OCI-LY7 (cell line): ENCODE data around the gene PACSIN3. TPM values are rescaled to one million over a fixed set of nuclear protein-coding genes. Genes with fewer than 3 reads are reported as not detected.
"Not testable (repeated sequence)": the region's sequence is repeated elsewhere in the genome, so short reads cannot be mapped to it uniquely, and the experiment has no call there.

Experiments
- BruUV-seq: library from RNA; stranded (reverse); fragments of 400-500 nt; replicated peaks from 2 replicates; lab custom pipeline; 2021; lab: Mats Ljungman, UMichigan
- CTCF ChIA-PET: fragments of 300-600 bp; sonication (Branson Sonifier 250); formaldehyde crosslinking; loops from one replicate; lab custom pipeline; 2022; ENCODE audit warnings: antibody characterized with exemption; ENCODE audit not compliant: unreplicated experiment; lab: Charles Lee
- POLR2A ChIA-PET: fragments of 300-600 bp; sonication (Branson Sonifier 250); formaldehyde crosslinking; loops from one replicate; lab custom pipeline; 2022; ENCODE audit warnings: antibody characterized with exemption; lab: Charles Lee
- DNase-seq: peaks from one replicate; pipeline ENCODE4 v3.0.0-alpha.2; 2015; ENCODE audit warnings: low spot score
- H2AFZ ChIP-seq: fragments of 200-600 bp; sonication (generic), shearing (Covaris generic); 2 replicates; pipeline ENCODE4 v1.6.1; 2014; ENCODE audit warnings: mild to moderate bottlenecking, antibody characterized with exemption, low read length, moderate library complexity
- H3K27ac ChIP-seq: fragments of 200-600 bp; sonication (generic); 2 replicates; pipeline ENCODE4 v1.5.1; 2014; ENCODE audit warnings: mixed run types, low read depth, mild to moderate bottlenecking, moderate library complexity, low read length, inconsistent platforms; ENCODE audit not compliant: poor library complexity, severe bottlenecking
- H3K36me3 ChIP-seq: fragments of 200-600 bp; sonication (generic); 2 replicates; pipeline ENCODE4 v1.6.1; 2014; ENCODE audit warnings: mild to moderate bottlenecking, antibody characterized with exemption, low read length, moderate library complexity, mixed read lengths; ENCODE audit not compliant: insufficient read depth
- H3K4me1 ChIP-seq: fragments of 200-600 bp; sonication (generic); 2 replicates; pipeline ENCODE4 v1.5.1; 2014; ENCODE audit warnings: mild to moderate bottlenecking, low read length; ENCODE audit not compliant: insufficient read depth, poor library complexity, severe bottlenecking
- H3K4me2 ChIP-seq: fragments of 200-600 bp; sonication (generic); 2 replicates; pipeline ENCODE4 v1.6.1; 2014; ENCODE audit warnings: mild to moderate bottlenecking, low read length
- H3K4me3 ChIP-seq: fragments of 200-600 bp; sonication (generic); 2 replicates; pipeline ENCODE4 v1.5.1; 2014; ENCODE audit warnings: mild to moderate bottlenecking, low read depth, low read length; ENCODE audit not compliant: poor library complexity, severe bottlenecking
- H3K79me2 ChIP-seq: fragments of 200-600 bp; sonication (generic); 2 replicates; pipeline ENCODE4 v1.6.1; 2016; ENCODE audit warnings: low read depth, mild to moderate bottlenecking, low read length, moderate library complexity, mixed read lengths; ENCODE audit not compliant: insufficient read depth
- H3K9me2 ChIP-seq: fragments of 200-600 bp; sonication (generic); 2 replicates; pipeline ENCODE4 v1.6.1; 2016; ENCODE audit warnings: mild to moderate bottlenecking, low read length, mixed read lengths; ENCODE audit not compliant: insufficient read depth
- H3K9me3 ChIP-seq: fragments of 200-600 bp; sonication (generic); 2 replicates; pipeline ENCODE4 v1.6.1; 2014; ENCODE audit warnings: mild to moderate bottlenecking, mixed run types, low read length, mixed read lengths
- H4K20me1 ChIP-seq: fragments of 200-600 bp; sonication (generic); 2 replicates; pipeline ENCODE4 v1.6.1; 2014; ENCODE audit warnings: mild to moderate bottlenecking, antibody characterized with exemption, low read length, moderate library complexity, mixed read lengths; ENCODE audit not compliant: insufficient read depth
- CTCF ChIP-seq: fragments of 200-600 bp; sonication (generic); conservative IDR thresholded peaks from 2 replicates; pipeline ENCODE4 v1.5.1; 2014; ENCODE audit warnings: mild to moderate bottlenecking, antibody characterized with exemption, low read length, moderate library complexity, mixed read lengths
- EZH2phosphoT487 ChIP-seq: fragments of 200-600 bp; sonication (generic); IDR thresholded peaks from 2 replicates; pipeline ENCODE4 v1.6.1; 2018; ENCODE audit warnings: low read depth, borderline replicate concordance, mild to moderate bottlenecking, mixed run types, antibody characterized with exemption, low read length, moderate library complexity, mixed read lengths
- intact Hi-C: fragments of 100-400 bp; cut with micrococcal nuclease; formaldehyde crosslinking; loops from one replicate; pipeline ENCODE4 v1.10.0; 2022; ENCODE audit not compliant: unreplicated experiment
- total RNA-seq, 2 experiments: library from RNA; depleted of rRNA in 1 of 2; stranded (reverse); fragments of >200 nt in 1 of 2; shearing (Covaris generic) in 1 of 2; gene quantifications; 2 replicates each; pipeline ENCODE4 v1.2.3, GENCODE V29; 2014 to 2022

Gene PACSIN3
- total RNA-seq, 2 experiments from 2014 or later: not detected

DNA sequence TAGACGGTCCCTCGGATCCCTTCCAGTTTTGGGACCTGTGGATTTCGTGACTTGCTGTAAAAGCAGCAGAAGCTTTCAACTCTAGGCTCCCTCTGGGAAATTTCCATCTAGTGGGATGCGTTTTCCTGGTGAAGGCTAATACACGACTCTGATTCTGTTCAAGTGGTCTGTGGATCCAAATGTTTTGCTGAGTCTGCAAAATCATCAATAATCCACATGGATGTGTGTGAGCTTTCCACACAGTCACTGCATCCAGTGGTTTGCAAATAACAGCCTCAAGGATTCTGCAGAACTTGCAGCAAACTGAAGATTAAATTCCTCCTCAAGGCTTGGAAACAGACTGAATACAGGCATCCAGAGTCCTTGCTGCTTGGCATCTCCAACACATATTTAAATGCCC is 16.3 kb upstream of the PACSIN3 start:
- Histone ChIP-seq H3K9me2 (no peaks in the 10 kb centered on the region), H3K36me3 (no peaks in the 10 kb centered on the region), H3K4me1 (no peaks in the 10 kb centered on the region), H3K4me3 (no peak overlapping the region), H2AFZ (no peak overlapping the region), H3K27ac (no peak overlapping the region), H4K20me1 (no peaks in the 10 kb centered on the region), H3K4me2 (no peak overlapping the region), H3K79me2 (no peaks in the 10 kb centered on the region), H3K9me3 (no peaks in the 10 kb centered on the region)
- ChIA-PET POLR2A (interaction anchor here (0.6 to 1.2 kb wide), 3 partner anchors 13 to 734 kb away, joined by 3 read pairs; partner anchors contain the start of gene DDB2), CTCF (no interaction called here)
- DNase-seq: no peak
- intact Hi-C loops: no loop called here
- no TSS peak for BruUV-seq
- TF ChIP-seq EZH2phosphoT487: no peak
- TF ChIP-seq CTCF: no peak

- no TSS peak for BruUV-seq
- intact Hi-C loops: no loop called here
Observed at GRCh38 chr11:47201015-47201414, 14.8 kb upstream of the PACSIN3 start.

DNA sequence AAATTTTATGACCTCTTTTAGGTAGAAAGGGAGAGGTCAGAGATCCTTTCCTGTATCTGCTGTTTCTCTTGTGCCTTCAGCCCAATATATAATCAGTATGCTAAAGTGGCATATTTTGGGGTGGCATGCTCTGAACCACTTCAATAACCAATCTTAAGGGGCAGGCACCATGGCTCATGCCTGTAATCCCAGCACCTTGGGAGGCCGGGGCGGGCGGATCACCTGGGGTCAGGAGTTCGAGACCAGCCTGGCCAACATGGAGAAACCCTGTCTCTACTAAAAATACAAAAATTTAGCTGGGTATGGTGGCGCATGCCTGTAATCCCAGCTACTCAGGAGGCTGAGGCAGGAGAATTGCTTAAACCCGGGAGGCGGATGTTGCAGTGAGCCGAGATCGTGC is 11.9 kb upstream of the PACSIN3 start:
- H3K4me3 ChIP-seq, CTCF ChIA-PET, intact Hi-C loops, BruUV-seq, H4K20me1 ChIP-seq, H3K36me3 ChIP-seq, H3K9me2 ChIP-seq, DNase-seq, H2AFZ ChIP-seq, H3K4me2 ChIP-seq, POLR2A ChIA-PET, H3K79me2 ChIP-seq, H3K4me1 ChIP-seq, H3K27ac ChIP-seq, H3K9me3 ChIP-seq: not testable (repeated sequence)

More at GRCh38 chr11:47201015-47201414, 14.8 kb upstream of the PACSIN3 start:
- Histone ChIP-seq H3K4me2 (no peak overlapping the region), H3K36me3 (no peaks in the 10 kb centered on the region), H3K9me3 (no peaks in the 10 kb centered on the region), H3K27ac (no peak overlapping the region), H3K4me1 (no peaks in the 10 kb centered on the region), H3K9me2 (no peaks in the 10 kb centered on the region), H2AFZ (no peak overlapping the region), H4K20me1 (no peaks in the 10 kb centered on the region), H3K4me3 (no peak overlapping the region), H3K79me2 (no peaks in the 10 kb centered on the region)
- ChIA-PET POLR2A (interaction anchor here (0.7 kb wide), 1 partner anchor 14 kb away, joined by 5 read pairs; the partner anchor contains the start of gene DDB2), CTCF (no interaction called here)
- TF ChIP-seq EZH2phosphoT487 (no peak), CTCF (no peak)
- DNase-seq: no peak
